NCI-H2227 (cell line): ENCODE measurements around the gene BOD1L1.

Source experiments
- DNase-seq: peaks from one replicate; lab custom pipeline; 2025; ENCODE audit not compliant: unreplicated experiment; lab: John Stamatoyannopoulos, UW

BOD1L1 gene

GRCh38 chr4:13527192-13527980 lies 100.1 kb downstream of the BOD1L1 start:
- no peak for DNase-seq

- no peak for DNase-seq
Observed at GRCh38 chr4:13526658-13527057, 100.9 kb downstream of the BOD1L1 start.

- no peak for DNase-seq
Observed at GRCh38 chr4:13525606-13526281, 101.8 kb downstream of the BOD1L1 start.

- no peak for DNase-seq
Observed at GRCh38 chr4:13524504-13525243, 102.9 kb downstream of the BOD1L1 start.

GRCh38 chr4:13523591-13524503 lies 103.7 kb downstream of the BOD1L1 start:
- DNase-seq: no peak

GRCh38 chr4:13523105-13523477 lies 104.4 kb downstream of the BOD1L1 start:
- no peak for DNase-seq

GRCh38 chr4:13522282-13523104 lies 105.0 kb downstream of the BOD1L1 start:
- DNase-seq: no peak

- DNase-seq: no peak
Observed at GRCh38 chr4:13521047-13521446, 106.5 kb downstream of the BOD1L1 start.
